ENCODE data around the gene SNCAIP. TPM values are rescaled to one million over a fixed set of nuclear protein-coding genes. Genes with fewer than 3 reads are reported as not detected.

SNCAIP gene
- total RNA-seq, 3 donors from 2014 or later (not counting 1 experiment from before 2014, with no cell fraction given), result 0.73 TPM; not detected in 2

DNA sequence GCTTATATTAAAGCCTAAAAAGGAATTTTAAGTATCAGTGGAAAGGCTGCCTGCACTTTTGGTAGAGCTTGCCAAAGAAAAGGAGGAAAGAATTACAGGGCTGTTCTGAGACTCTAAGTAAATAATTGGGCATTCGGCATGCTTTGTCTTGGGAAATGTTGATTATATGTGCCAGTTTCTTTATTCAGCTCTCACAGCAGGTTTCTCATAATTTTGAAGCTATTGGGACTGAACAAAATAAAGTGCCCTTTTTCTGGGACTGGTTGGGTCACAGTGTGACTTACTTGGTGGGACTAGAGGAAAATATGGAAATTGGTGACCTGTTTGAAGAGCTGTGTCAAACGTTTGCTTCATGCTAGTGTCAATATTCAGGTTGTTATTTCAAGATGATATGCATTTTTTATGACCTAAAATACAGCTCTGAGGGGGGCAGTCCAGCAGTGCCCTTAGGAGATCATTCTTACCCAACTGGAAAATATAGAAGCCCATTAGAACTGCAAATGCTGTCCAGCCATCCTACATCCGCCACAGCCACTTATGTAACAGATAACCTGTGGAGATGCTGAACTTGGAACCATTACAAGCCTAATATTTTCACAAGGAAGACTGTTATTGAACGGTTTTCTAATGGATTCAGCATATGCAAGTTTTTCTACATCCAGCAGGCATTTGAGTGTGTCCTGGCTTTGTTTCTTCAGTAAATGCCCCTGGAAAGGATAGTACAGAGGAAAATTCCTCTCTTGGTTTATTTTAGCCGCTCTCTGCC, 122.4 kb downstream of the SNCAIP start:
- Histone ChIP-seq H3K27me3 (ENCODE audit: control insufficient read depth, insufficient read depth, low read length) (no peaks in the 10 kb centered on the region), H3K4me1 (ENCODE audit: control insufficient read depth, insufficient read depth, low read length) (no peaks in the 10 kb centered on the region), H3K9me3 (ENCODE audit: control insufficient read depth, insufficient read depth, low read length) (no peaks in the 10 kb centered on the region), H3K36me3 (ENCODE audit: control insufficient read depth, insufficient read depth, low read length) (no peaks in the 10 kb centered on the region), H3K4me3 (ENCODE audit: low read length) (no peak overlapping the region), H3K27ac (ENCODE audit: low read length) (no peak overlapping the region)
- H3K27ac Mint-ChIP-seq, result no peak overlapping the region
- no peak for ATAC-seq
- TF ChIP-seq, protein P1, sequence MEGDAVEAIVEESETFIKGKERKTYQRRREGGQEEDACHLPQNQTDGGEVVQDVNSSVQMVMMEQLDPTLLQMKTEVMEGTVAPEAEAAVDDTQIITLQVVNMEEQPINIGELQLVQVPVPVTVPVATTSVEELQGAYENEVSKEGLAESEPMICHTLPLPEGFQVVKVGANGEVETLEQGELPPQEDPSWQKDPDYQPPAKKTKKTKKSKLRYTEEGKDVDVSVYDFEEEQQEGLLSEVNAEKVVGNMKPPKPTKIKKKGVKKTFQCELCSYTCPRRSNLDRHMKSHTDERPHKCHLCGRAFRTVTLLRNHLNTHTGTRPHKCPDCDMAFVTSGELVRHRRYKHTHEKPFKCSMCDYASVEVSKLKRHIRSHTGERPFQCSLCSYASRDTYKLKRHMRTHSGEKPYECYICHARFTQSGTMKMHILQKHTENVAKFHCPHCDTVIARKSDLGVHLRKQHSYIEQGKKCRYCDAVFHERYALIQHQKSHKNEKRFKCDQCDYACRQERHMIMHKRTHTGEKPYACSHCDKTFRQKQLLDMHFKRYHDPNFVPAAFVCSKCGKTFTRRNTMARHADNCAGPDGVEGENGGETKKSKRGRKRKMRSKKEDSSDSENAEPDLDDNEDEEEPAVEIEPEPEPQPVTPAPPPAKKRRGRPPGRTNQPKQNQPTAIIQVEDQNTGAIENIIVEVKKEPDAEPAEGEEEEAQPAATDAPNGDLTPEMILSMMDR (IDR thresholded peaks at IDR 0.05), result no peak
- peaks cover under 1% of the 10 kb centered on the region for H3K36me3 Mint-ChIP-seq
- H3K4me1 Mint-ChIP-seq, result no peaks in the 10 kb centered on the region
- DNase-seq, result no peak
- 76% methylated on average over 5 of the region's 5 CpGs for WGBS (ENCODE audit: insufficient coverage)
- peaks cover 0 to 2% of the 10 kb centered on the region in 2 donors for H3K9me3 Mint-ChIP-seq
- no peaks in the 10 kb centered on the region for H3K27me3 Mint-ChIP-seq (ENCODE audit: low read depth in 2 of 2)
- H3K4me3 Mint-ChIP-seq, result no peak overlapping the region
- intact Hi-C loops (cut with micrococcal nuclease), result no loop called here

DNA sequence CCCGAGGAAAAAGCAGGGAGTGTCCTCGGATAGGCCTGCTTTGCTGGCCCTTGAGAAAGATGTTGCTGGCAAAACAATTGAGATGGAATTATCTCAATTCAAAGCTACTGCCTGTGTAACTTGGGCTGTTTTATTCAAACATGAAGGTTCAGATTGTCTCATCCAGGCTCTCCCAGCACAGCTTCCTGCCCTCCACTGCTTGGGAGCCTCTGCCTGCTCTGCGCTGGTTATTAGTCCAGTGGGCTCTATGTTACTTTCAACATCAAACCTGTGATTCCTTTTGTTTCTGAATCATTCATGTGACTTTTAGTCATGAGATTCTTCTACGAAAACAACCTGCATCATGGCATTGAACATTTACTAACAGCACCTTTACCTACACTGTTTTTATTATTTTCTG, 123.2 kb downstream of the SNCAIP start:
- WGBS (ENCODE audit: insufficient coverage), result 88% methylated on average over 4 of the region's 4 CpGs
- no peak overlapping the region for H3K27ac Mint-ChIP-seq
- H3K27ac ChIP-seq (ENCODE audit: low read length), result no peak overlapping the region
- no peaks in the 10 kb centered on the region for H3K4me1 Mint-ChIP-seq
- H3K9me3 ChIP-seq (ENCODE audit: control insufficient read depth, insufficient read depth, low read length), result no peaks in the 10 kb centered on the region
- no peaks in the 10 kb centered on the region for H3K36me3 ChIP-seq (ENCODE audit: control insufficient read depth, insufficient read depth, low read length)
- ATAC-seq, result no peak
- no peaks in the 10 kb centered on the region for H3K4me1 ChIP-seq (ENCODE audit: control insufficient read depth, insufficient read depth, low read length)
- no peak overlapping the region for H3K4me3 ChIP-seq (ENCODE audit: low read length)
- peaks cover 0 to 2% of the 10 kb centered on the region in 2 donors for H3K9me3 Mint-ChIP-seq
- no peaks in the 10 kb centered on the region for H3K36me3 Mint-ChIP-seq
- TF ChIP-seq, protein P1 (IDR thresholded peaks at IDR 0.05), result no peak
- H3K27me3 Mint-ChIP-seq (ENCODE audit: low read depth in 2 of 2), result no peaks in the 10 kb centered on the region
- no peak overlapping the region for H3K4me3 Mint-ChIP-seq
- intact Hi-C loops (cut with micrococcal nuclease), result no loop called here
- no peak for DNase-seq
- no peaks in the 10 kb centered on the region for H3K27me3 ChIP-seq (ENCODE audit: control insufficient read depth, insufficient read depth, low read length)

DNA sequence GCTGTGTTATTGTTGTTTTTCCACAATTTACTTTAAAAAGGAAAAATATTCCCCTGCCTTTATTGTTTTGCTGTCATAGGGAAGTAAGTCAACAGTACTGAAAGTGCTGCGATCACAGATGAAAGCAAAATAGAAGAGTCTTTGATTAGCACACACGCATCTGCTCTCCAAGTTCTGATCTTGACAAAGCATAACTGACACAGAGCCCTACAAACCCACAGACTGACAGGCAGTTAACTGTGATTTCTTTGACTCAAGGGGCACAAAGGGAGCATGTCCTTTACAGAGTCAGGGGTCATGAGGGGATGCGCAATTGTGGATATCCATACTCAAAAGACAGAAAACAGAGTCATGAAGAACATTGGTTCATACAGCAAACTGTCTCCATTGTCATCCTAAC, 123.7 kb downstream of the SNCAIP start:
- Histone ChIP-seq H3K27me3 (ENCODE audit: control insufficient read depth, insufficient read depth, low read length) (no peaks in the 10 kb centered on the region), H3K4me1 (ENCODE audit: control insufficient read depth, insufficient read depth, low read length) (no peaks in the 10 kb centered on the region), H3K36me3 (ENCODE audit: control insufficient read depth, insufficient read depth, low read length) (no peaks in the 10 kb centered on the region), H3K9me3 (ENCODE audit: control insufficient read depth, insufficient read depth, low read length) (no peaks in the 10 kb centered on the region), H3K4me3 (ENCODE audit: low read length) (no peak overlapping the region), H3K27ac (ENCODE audit: low read length) (no peak overlapping the region)
- Mint-ChIP-seq H3K27me3 (ENCODE audit: low read depth in 2 of 2) (no peaks in the 10 kb centered on the region), H3K36me3 (no peaks in the 10 kb centered on the region), H3K9me3 (peaks cover 0 to 2% of the 10 kb centered on the region in 2 donors), H3K4me1 (no peaks in the 10 kb centered on the region), H3K27ac (no peak overlapping the region), H3K4me3 (no peak overlapping the region)
- TF ChIP-seq, protein P1 (IDR thresholded peaks at IDR 0.05), result no peak
- 92% methylated on average over 3 of the region's 3 CpGs for WGBS (ENCODE audit: insufficient coverage)
- intact Hi-C loops (cut with micrococcal nuclease), result no loop called here
- DNase-seq (no peak), ATAC-seq (no peak)

DNA sequence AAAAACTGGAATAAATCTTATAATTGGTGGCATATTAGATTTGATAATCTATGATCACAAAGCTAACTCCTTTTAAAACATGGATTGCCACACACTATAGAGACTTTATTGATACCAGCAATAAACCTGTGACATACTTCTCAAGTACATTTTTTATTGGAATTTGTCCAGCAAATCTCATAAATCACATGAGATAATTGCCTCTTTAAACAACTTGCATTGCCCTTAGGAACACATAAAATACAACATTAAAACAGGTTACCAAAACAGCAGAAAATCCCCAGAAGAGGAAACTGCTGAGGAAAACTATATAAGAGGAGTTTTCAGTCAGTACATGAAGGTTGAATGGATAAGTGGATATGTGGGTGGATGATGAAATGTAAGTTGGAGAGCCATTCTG, 124.6 kb downstream of the SNCAIP start:
- H3K27me3 Mint-ChIP-seq (ENCODE audit: low read depth in 2 of 2), result no peaks in the 10 kb centered on the region
- no peaks in the 10 kb centered on the region for H3K4me1 Mint-ChIP-seq
- peaks cover 2% of the 10 kb centered on the region in 2 donors for H3K9me3 Mint-ChIP-seq
- H3K36me3 Mint-ChIP-seq, result no peaks in the 10 kb centered on the region
- H3K4me1 ChIP-seq (ENCODE audit: control insufficient read depth, insufficient read depth, low read length), result no peaks in the 10 kb centered on the region
- no peaks in the 10 kb centered on the region for H3K27me3 ChIP-seq (ENCODE audit: control insufficient read depth, insufficient read depth, low read length)
- no peak overlapping the region for H3K27ac ChIP-seq (ENCODE audit: low read length)
- no peak overlapping the region for H3K4me3 Mint-ChIP-seq
- no peaks in the 10 kb centered on the region for H3K36me3 ChIP-seq (ENCODE audit: control insufficient read depth, insufficient read depth, low read length)
- TF ChIP-seq, protein P1 (IDR thresholded peaks at IDR 0.05), result no peak
- H3K27ac Mint-ChIP-seq, result no peak overlapping the region
- intact Hi-C loops (cut with micrococcal nuclease), result no loop called here
- H3K4me3 ChIP-seq (ENCODE audit: low read length), result no peak overlapping the region
- DNase-seq, result no peak
- no peak for ATAC-seq
- H3K9me3 ChIP-seq (ENCODE audit: control insufficient read depth, insufficient read depth, low read length), result no peaks in the 10 kb centered on the region

Data from natural killer cell (primary cell).